GM13976 (cell line): ENCODE data around the gene BMP10.

Source experiments
- DNase-seq: peaks from one replicate; pipeline ENCODE4 v3.0.0; 2012; ENCODE audit warnings: low spot score
- in situ Hi-C: fragments of 300-500 bp; cut with MboI; formaldehyde crosslinking; loops from one replicate; pipeline ENCODE4 v1.12.0; 2022; ENCODE audit warnings: low sequenced_read_pairs, mixed read lengths, inconsistent platforms; ENCODE audit not compliant: unreplicated experiment
- TF ChIP-seq, protein P1 (sequence below): IDR thresholded peaks from 2 replicates; pipeline ENCODE4 v1.5.1; 2012; ENCODE audit warnings: borderline replicate concordance, mild to moderate bottlenecking; ENCODE audit not compliant: insufficient read depth; ENCODE audit errors: extremely low read depth, missing control alignments, control extremely low read depth

BMP10 gene

DNA sequence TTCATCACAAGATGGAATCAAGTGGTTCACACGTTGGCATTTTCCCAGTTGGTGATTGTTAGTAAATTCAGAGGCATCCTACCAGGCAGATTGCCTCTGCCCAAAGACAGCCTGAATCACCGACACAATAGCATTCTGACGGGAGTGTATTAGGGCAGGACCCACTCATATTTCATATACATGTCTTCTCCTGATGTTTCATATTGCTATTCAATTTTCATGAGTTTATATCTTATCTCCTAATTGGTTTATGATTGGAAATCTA, 14.5 kb upstream of the BMP10 start:
- no peak for DNase-seq
- in situ Hi-C loops: no loop called here
- TF ChIP-seq, protein P1, sequence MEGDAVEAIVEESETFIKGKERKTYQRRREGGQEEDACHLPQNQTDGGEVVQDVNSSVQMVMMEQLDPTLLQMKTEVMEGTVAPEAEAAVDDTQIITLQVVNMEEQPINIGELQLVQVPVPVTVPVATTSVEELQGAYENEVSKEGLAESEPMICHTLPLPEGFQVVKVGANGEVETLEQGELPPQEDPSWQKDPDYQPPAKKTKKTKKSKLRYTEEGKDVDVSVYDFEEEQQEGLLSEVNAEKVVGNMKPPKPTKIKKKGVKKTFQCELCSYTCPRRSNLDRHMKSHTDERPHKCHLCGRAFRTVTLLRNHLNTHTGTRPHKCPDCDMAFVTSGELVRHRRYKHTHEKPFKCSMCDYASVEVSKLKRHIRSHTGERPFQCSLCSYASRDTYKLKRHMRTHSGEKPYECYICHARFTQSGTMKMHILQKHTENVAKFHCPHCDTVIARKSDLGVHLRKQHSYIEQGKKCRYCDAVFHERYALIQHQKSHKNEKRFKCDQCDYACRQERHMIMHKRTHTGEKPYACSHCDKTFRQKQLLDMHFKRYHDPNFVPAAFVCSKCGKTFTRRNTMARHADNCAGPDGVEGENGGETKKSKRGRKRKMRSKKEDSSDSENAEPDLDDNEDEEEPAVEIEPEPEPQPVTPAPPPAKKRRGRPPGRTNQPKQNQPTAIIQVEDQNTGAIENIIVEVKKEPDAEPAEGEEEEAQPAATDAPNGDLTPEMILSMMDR: no peak

GRCh38 chr2:68885074-68885810, 14.0 kb upstream of the BMP10 start:
- in situ Hi-C loops: no loop called here
- TF ChIP-seq, protein P1: no peak

DNA sequence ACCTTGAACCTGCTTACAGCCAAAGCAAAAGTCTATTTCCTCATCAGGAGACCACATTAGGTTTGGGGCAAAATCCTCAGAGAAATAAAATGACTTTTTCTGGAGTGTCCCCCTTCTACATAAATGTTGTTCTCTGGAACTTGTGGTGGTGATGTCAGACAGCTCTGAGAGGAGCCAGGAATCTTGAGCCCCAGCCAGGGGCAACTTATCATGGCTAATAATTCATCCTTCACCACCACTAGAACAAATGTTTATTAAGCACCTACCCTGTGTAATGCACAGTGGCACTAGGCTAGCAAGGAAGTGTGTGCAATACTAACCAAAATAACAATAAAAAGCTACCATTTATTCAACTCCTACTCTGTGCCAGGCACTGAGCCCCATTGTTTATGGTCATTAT, 9.0 kb upstream of the BMP10 start:
- TF ChIP-seq, protein P1: no peak
- no peak for DNase-seq
- in situ Hi-C loops: no loop called here

More at GRCh38 chr2:68885074-68885810, 14.0 kb upstream of the BMP10 start:
- DNase-seq: no peak

DNA sequence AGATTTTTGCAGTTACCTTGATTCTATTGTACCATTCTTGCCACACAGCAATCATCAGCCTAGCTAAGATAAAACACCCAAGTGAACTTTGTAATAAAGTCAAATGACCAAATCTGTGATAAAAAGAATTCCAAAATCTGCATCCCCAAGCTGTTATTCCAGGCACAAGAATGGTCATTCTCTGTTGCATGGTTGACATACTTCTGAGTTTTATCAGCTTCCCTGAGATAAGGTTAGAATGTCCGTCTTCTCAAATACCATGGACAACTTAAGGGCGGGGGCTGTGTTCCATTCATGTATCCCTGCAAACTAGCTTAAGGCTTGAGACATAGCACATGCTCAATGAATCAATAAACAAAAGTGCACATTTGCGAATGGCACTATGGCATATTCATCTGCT, 8.1 kb upstream of the BMP10 start:
- in situ Hi-C loops: no loop called here
- DNase-seq: no peak
- TF ChIP-seq, protein P1: no peak

DNA sequence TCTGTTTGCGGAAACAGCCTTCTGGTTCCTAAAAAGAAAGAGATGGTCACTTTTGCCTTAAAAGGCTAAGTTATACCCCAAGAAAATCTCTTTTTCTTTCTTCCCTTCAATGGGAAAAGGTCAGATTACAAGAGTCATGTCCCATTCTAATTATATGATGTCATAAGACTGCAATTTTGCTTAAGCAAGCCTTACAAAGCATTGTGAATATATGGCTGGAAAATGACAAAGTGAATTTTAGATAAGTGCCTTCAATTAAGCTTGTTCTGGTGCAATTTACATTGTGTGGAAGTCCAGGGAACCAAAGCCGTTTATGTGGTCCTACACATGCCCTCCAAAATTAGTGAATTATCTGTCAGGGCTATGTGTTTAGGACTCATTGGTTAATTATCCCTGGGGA, 7.6 kb upstream of the BMP10 start:
- in situ Hi-C loops: no loop called here
- TF ChIP-seq, protein P1: no peak
- no peak for DNase-seq

DNA sequence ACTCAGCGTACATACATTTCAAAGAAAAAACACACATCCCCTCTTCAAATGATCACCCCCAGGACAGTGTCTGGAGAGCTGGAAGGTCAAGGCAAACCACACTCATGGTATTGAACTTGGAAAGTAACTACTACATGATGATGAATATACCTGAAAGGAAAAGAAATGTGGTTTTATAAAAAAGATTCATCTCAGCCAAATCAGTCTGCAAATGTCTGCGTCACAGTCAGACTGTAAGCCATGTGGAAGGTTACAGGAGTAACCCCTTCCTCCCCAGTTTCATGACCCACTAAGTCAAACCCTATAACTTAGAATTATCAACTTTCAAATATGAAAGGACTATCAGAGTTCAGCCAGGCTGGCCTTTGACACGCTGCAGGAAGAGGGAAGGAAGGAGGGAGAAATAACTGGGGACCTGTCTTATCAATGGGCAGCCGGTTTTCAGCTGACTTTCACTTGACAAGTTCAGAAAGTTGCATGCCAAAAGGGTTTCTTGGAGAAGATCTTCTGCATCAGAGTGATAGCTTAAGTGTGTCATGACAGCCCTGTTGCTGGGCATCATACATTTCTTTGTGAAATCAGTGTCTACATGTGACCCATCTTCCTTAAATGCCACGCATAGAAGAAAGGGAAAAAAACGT, 7.0 kb upstream of the BMP10 start:
- in situ Hi-C loops: no loop called here
- TF ChIP-seq, protein P1: no peak
- no peak for DNase-seq
